ENCODE data around the gene C4orf36.
A peak's percentile ranks its signal among the peaks of the same experiment; 100 is the strongest.

The C4orf36 gene
- 0 to 0.06 (median 0) reads per million in 18 experiments for total RNA-seq

GRCh38 chr4:86891762-86892635 lies at the start of gene C4orf36:
Gene C4orf36 (minus strand): TSS chr4:86892422. CDS start chr4:86891520, 902 bp downstream.
- DNase-seq: peak in 1 of 2 donors; percentile 25

GRCh38 chr4:86940920-86941460 lies 48.8 kb upstream of the C4orf36 start:
- DNase-seq: no peak

GRCh38 chr4:86939729-86940575 lies 47.7 kb upstream of the C4orf36 start:
- peak; percentile 42 to 53 for DNase-seq

GRCh38 chr4:86938771-86939520 lies 46.7 kb upstream of the C4orf36 start:
- peak; percentile 78 to 80 for DNase-seq

GRCh38 chr4:86935853-86936733 lies 43.9 kb upstream of the C4orf36 start:
- DNase-seq: peak; percentile 75 to 79

GRCh38 chr4:86935566-86935852 lies 43.3 kb upstream of the C4orf36 start:
- DNase-seq: peak in 1 of 2 donors; percentile 10

- DNase-seq: peak; percentile 96 to 97
Measured at GRCh38 chr4:86934771-86935565, 42.7 kb upstream of the C4orf36 start, which contains the start of gene AFF1. Gene AFF1 (plus strand): TSS chr4:86935011. CDS start chr4:86948534, 13,523 bp downstream.

GRCh38 chr4:86934147-86934770 lies 42.0 kb upstream of the C4orf36 start:
- peak in 1 of 2 donors; percentile 17 for DNase-seq

GRCh38 chr4:86928400-86929255 lies 36.4 kb upstream of the C4orf36 start:
- DNase-seq: no peak

GRCh38 chr4:86927843-86928395 lies 35.7 kb upstream of the C4orf36 start:
- peak; percentile 49 to 64 for DNase-seq

- no peak for DNase-seq
Measured at GRCh38 chr4:86926435-86927086, 34.3 kb upstream of the C4orf36 start.

GRCh38 chr4:86924811-86925210 lies 32.6 kb upstream of the C4orf36 start:
- peak; percentile 74 to 84 for DNase-seq

- peak in 1 of 2 donors; percentile 42 for DNase-seq
Measured at GRCh38 chr4:86921608-86922252, 29.5 kb upstream of the C4orf36 start.

GRCh38 chr4:86919561-86920223 lies 27.5 kb upstream of the C4orf36 start:
- DNase-seq: no peak

- peak; percentile 72 to 84 for DNase-seq
Measured at GRCh38 chr4:86918539-86919072, 26.4 kb upstream of the C4orf36 start.

- no peak for DNase-seq
Measured at GRCh38 chr4:86917212-86918039, 25.2 kb upstream of the C4orf36 start.

All from inflammatory macrophage (primary cell).